HEK293T (cell line): ENCODE results near the gene POTEH.
"Not testable (repeated sequence)": the region's sequence is repeated elsewhere in the genome, so short reads cannot be mapped to it uniquely, and the experiment has no call there.

Experiments used
- CTCF ChIA-PET: fragments of 350-600 bp; formaldehyde crosslinking; extraction: SDS; loops from one replicate; lab custom pipeline; 2021; ENCODE audit warnings: antibody characterized with exemption, inconsistent platforms; lab: Yijun Ruan, JAX
- POLR2A ChIA-PET: fragments of 350-600 bp; formaldehyde crosslinking; extraction: SDS; loops from one replicate; lab custom pipeline; 2020; ENCODE audit warnings: antibody characterized with exemption, inconsistent platforms; lab: Yijun Ruan, JAX
- DNase-seq: peaks from one replicate; pipeline ENCODE4 v3.0.0; 2012; ENCODE audit warnings: mixed read lengths; ENCODE audit errors: extremely low spot score

The POTEH gene

GRCh38 chr22:15689749-15690125 lies at the start of gene POTEH:
TSS of gene POTEH (plus strand) at chr22:15690026. CDS start at chr22:15690078, 52 bp downstream.
- POLR2A ChIA-PET, DNase-seq, CTCF ChIA-PET: not testable (repeated sequence)

- CTCF ChIA-PET, POLR2A ChIA-PET, DNase-seq: not testable (repeated sequence)
Measured at GRCh38 chr22:15642288-15642861, 47.5 kb upstream of the POTEH start.

- POLR2A ChIA-PET, CTCF ChIA-PET: not testable (repeated sequence)
Measured at GRCh38 chr22:15651954-15652353, 37.9 kb upstream of the POTEH start.

GRCh38 chr22:15652738-15653137 lies 37.1 kb upstream of the POTEH start:
- CTCF ChIA-PET, POLR2A ChIA-PET, DNase-seq: not testable (repeated sequence)

More at GRCh38 chr22:15651954-15652353, 37.9 kb upstream of the POTEH start:
- not testable (repeated sequence) for DNase-seq

- CTCF ChIA-PET, DNase-seq, POLR2A ChIA-PET: not testable (repeated sequence)
Measured at GRCh38 chr22:15653241-15653640, 36.6 kb upstream of the POTEH start.

- POLR2A ChIA-PET, DNase-seq, CTCF ChIA-PET: not testable (repeated sequence)
Measured at GRCh38 chr22:15661102-15661501, 28.7 kb upstream of the POTEH start.

GRCh38 chr22:15664682-15665081 lies 25.1 kb upstream of the POTEH start:
- POLR2A ChIA-PET, CTCF ChIA-PET, DNase-seq: not testable (repeated sequence)

- CTCF ChIA-PET, DNase-seq, POLR2A ChIA-PET: not testable (repeated sequence)
Measured at GRCh38 chr22:15665478-15665877, 24.3 kb upstream of the POTEH start.

- POLR2A ChIA-PET, CTCF ChIA-PET, DNase-seq: not testable (repeated sequence)
Measured at GRCh38 chr22:15669430-15669829, 20.4 kb upstream of the POTEH start.

- POLR2A ChIA-PET, CTCF ChIA-PET, DNase-seq: not testable (repeated sequence)
Measured at GRCh38 chr22:15679702-15680101, 10.1 kb upstream of the POTEH start.

GRCh38 chr22:15684115-15684514 lies 5.7 kb upstream of the POTEH start:
- POLR2A ChIA-PET, CTCF ChIA-PET, DNase-seq: not testable (repeated sequence)

GRCh38 chr22:15684695-15685094 lies 5.1 kb upstream of the POTEH start:
- DNase-seq, CTCF ChIA-PET, POLR2A ChIA-PET: not testable (repeated sequence)

GRCh38 chr22:15685641-15686040 lies 4.2 kb upstream of the POTEH start:
- POLR2A ChIA-PET, DNase-seq, CTCF ChIA-PET: not testable (repeated sequence)

GRCh38 chr22:15687086-15687485 lies 2.7 kb upstream of the POTEH start:
- POLR2A ChIA-PET, CTCF ChIA-PET, DNase-seq: not testable (repeated sequence)

- DNase-seq, CTCF ChIA-PET, POLR2A ChIA-PET: not testable (repeated sequence)
Measured at GRCh38 chr22:15687676-15688075, 2.1 kb upstream of the POTEH start.

- POLR2A ChIA-PET, DNase-seq, CTCF ChIA-PET: not testable (repeated sequence)
Measured at GRCh38 chr22:15688090-15688489, 1.7 kb upstream of the POTEH start.

GRCh38 chr22:15689012-15689748 lies 646 bp upstream of the POTEH start:
- DNase-seq, POLR2A ChIA-PET, CTCF ChIA-PET: not testable (repeated sequence)

- POLR2A ChIA-PET, CTCF ChIA-PET, DNase-seq: not testable (repeated sequence)
Measured at GRCh38 chr22:15713600-15713999, 23.8 kb downstream of the POTEH start.

- DNase-seq, CTCF ChIA-PET, POLR2A ChIA-PET: not testable (repeated sequence)
Measured at GRCh38 chr22:15714125-15714524, 24.3 kb downstream of the POTEH start.
